Smooth muscle cell (in vitro differentiated cells): Measurements from ENCODE around the gene TWNK. TPM values are rescaled to one million over a fixed set of nuclear protein-coding genes. Genes with fewer than 3 reads are reported as not detected.

Experiments used
- DNase-seq: peaks from one replicate; lab custom pipeline; 2025; ENCODE audit not compliant: unreplicated experiment; lab: John Stamatoyannopoulos, UW
- H2AFZ ChIP-seq: fragments of 200-600 bp; sonication (generic); 2 replicates; pipeline ENCODE4 v1.6.0; 2016; ENCODE audit warnings: antibody characterized with exemption, low read depth, mild to moderate bottlenecking
- H3F3A ChIP-seq: fragments of 200-600 bp; sonication (generic); 2 replicates; pipeline ENCODE4 v1.6.0; 2017; ENCODE audit warnings: antibody characterized with exemption, low read depth
- H3K27ac ChIP-seq: fragments of 200-600 bp; sonication (generic); 2 replicates; pipeline ENCODE4 v1.5.1; 2016; ENCODE audit warnings: low read depth, mild to moderate bottlenecking
- H3K27me3 ChIP-seq: fragments of 200-600 bp; sonication (generic); 2 replicates; pipeline ENCODE4 v1.6.1; 2016; ENCODE audit warnings: low read depth, mild to moderate bottlenecking
- H3K36me3 ChIP-seq: fragments of 200-600 bp; sonication (generic); 2 replicates; pipeline ENCODE4 v1.5.1; 2016; ENCODE audit warnings: low read depth
- H3K4me1 ChIP-seq: fragments of 200-600 bp; sonication (generic); 2 replicates; pipeline ENCODE4 v1.5.1; 2016; ENCODE audit warnings: low read depth
- H3K4me2 ChIP-seq: fragments of 200-600 bp; sonication (generic); 2 replicates; pipeline ENCODE4 v1.6.0; 2016; ENCODE audit warnings: mild to moderate bottlenecking
- H3K4me3 ChIP-seq: fragments of 200-600 bp; sonication (generic); 2 replicates; pipeline ENCODE4 v1.5.1; 2016; ENCODE audit warnings: mild to moderate bottlenecking
- H3K79me2 ChIP-seq: fragments of 200-600 bp; sonication (generic); 2 replicates; pipeline ENCODE4 v1.6.0; 2016; ENCODE audit warnings: low read depth, mild to moderate bottlenecking
- H3K9ac ChIP-seq: fragments of 200-600 bp; sonication (generic); 2 replicates; pipeline ENCODE4 v1.6.0; 2016; ENCODE audit warnings: low read depth
- H3K9me3 ChIP-seq: fragments of 200-600 bp; sonication (generic); replicated peaks from 2 replicates; pipeline ENCODE4 v1.5.1; 2016; ENCODE audit warnings: low read depth
- H4K20me1 ChIP-seq: fragments of 200-600 bp; sonication (generic); 2 replicates; pipeline ENCODE4 v1.6.0; 2016; ENCODE audit warnings: low read depth
- WGBS: methylation state at CpG from one replicate; pipeline ENCODE4 v1.1.7; 2016; ENCODE audit warnings: low lambda C conversion rate; 5-methylcytosine and 5-hydroxymethylcytosine counted together
- polyA plus RNA-seq: library from polyadenylated mRNA; unstranded; fragments of >200 nt; fragmentation: Nextera tagmentation; extraction: Ambion mirVana; gene quantifications from 2 replicates; pipeline ENCODE4 v1.2.1, GENCODE V29; 2016
- total RNA-seq: library from RNA; depleted of rRNA; stranded (reverse); fragments of >200 nt; gene quantifications from 2 replicates; pipeline ENCODE4 v1.2.3, GENCODE V29; 2014
- TF ChIP-seq, protein P1 (sequence below): fragments of 200-600 bp; sonication (generic); IDR thresholded peaks from 2 replicates; pipeline ENCODE4 v1.5.1; 2017; ENCODE audit warnings: borderline replicate concordance, mild to moderate bottlenecking, antibody characterized with exemption; ENCODE audit not compliant: insufficient read depth, poor library complexity, severe bottlenecking

TWNK gene
- total and polyA plus RNA-seq, 2 experiments from 2014 or later: 2.0 to 2.5 TPM

DNA sequence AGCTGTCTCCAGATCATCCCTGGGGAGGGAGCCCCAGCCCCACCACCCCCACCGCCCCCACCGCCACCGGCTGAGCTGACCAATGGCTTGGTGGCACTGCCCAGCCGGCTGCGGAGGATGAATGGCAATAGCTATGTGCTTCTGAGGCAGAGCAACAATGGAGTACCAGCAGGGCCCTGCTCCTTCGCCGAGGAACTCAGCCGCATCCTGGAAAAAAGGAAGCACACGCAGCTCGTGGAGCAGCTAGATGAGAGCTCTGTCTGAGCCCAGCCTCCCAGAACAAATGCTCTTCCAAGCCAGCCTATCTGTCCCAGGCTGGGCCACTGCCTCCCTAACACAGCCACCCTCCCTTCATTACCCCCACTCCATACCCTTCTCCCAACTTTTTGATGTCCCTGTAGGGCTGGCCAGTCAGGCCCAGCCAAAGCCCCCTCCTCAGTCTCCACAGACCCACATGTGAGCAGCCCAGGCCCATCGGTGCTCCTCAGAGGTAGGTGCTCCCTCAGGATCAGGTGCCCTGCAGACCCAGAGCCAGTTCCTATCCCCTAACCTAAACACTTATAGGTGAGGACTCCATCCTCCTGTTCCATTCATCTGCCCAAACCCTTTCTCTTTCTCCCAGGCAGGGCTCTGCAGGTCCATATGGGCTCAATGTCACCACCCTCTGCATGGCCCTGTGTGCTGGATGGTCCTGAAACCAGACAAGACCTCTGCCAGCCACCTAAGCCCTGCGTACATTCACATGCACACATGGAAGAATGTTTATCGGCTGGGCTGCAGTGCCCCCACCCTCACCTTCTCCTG lies 3.3 kb upstream of the TWNK start:
- no peak overlapping the region for H3K4me3 ChIP-seq
- no peak overlapping the region for H3K9ac ChIP-seq
- no peak overlapping the region for H3K4me2 ChIP-seq
- H3F3A ChIP-seq: no peaks in the 10 kb centered on the region
- peaks cover 9% of the 10 kb centered on the region for H3K4me1 ChIP-seq
- no peaks in the 10 kb centered on the region for H4K20me1 ChIP-seq
- H3K9me3 ChIP-seq: no peaks in the 10 kb centered on the region
- H3K79me2 ChIP-seq: peaks cover 18% of the 10 kb centered on the region
- TF ChIP-seq, protein P1, sequence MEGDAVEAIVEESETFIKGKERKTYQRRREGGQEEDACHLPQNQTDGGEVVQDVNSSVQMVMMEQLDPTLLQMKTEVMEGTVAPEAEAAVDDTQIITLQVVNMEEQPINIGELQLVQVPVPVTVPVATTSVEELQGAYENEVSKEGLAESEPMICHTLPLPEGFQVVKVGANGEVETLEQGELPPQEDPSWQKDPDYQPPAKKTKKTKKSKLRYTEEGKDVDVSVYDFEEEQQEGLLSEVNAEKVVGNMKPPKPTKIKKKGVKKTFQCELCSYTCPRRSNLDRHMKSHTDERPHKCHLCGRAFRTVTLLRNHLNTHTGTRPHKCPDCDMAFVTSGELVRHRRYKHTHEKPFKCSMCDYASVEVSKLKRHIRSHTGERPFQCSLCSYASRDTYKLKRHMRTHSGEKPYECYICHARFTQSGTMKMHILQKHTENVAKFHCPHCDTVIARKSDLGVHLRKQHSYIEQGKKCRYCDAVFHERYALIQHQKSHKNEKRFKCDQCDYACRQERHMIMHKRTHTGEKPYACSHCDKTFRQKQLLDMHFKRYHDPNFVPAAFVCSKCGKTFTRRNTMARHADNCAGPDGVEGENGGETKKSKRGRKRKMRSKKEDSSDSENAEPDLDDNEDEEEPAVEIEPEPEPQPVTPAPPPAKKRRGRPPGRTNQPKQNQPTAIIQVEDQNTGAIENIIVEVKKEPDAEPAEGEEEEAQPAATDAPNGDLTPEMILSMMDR: no peak
- no peak overlapping the region for H3K27ac ChIP-seq
- DNase-seq: no peak
- 93% methylated on average over 7 of the region's 13 CpGs for whole genome bisulfite sequencing
- no peak overlapping the region for H2AFZ ChIP-seq
- H3K36me3 ChIP-seq: no peaks in the 10 kb centered on the region
- H3K27me3 ChIP-seq: no peaks in the 10 kb centered on the region

DNA sequence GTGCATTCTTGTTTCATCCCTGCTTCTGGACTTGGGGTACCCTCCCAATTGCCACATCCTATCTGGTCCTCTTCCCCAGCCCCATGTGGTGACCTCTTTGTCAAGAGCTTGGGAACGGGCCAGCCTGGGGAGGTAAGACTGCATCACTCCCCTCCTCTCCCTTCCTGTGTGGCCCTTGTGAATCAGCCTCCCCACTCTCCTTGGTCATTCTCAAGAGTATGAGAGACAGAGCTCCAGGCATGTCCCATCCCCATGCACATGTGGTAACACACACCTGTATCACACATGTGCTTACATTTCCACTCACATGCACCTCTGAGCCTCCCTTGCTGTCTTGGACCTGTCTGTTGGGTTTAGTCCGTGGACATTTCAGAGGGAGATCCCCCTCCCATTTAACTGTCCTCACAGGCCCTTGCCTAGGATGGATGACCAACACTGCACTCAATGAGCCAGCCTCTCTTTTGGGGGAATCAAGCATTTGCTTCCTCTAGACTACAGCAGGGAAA lies 2.6 kb upstream of the TWNK start:
- Histone ChIP-seq H3K27me3 (no peaks in the 10 kb centered on the region), H3K36me3 (no peaks in the 10 kb centered on the region), H3F3A (no peaks in the 10 kb centered on the region), H3K79me2 (peaks cover 25% of the 10 kb centered on the region), H2AFZ (no peak overlapping the region), H3K9ac (no peak overlapping the region), H3K4me2 (no peak overlapping the region), H3K4me3 (no peak overlapping the region), H4K20me1 (no peaks in the 10 kb centered on the region), H3K4me1 (peaks cover 9% of the 10 kb centered on the region), H3K27ac (no peak overlapping the region), H3K9me3 (no peaks in the 10 kb centered on the region)
- no peak for DNase-seq
- TF ChIP-seq, protein P1: no peak
- WGBS: 100% methylated on average over 2 of the region's 2 CpGs

DNA sequence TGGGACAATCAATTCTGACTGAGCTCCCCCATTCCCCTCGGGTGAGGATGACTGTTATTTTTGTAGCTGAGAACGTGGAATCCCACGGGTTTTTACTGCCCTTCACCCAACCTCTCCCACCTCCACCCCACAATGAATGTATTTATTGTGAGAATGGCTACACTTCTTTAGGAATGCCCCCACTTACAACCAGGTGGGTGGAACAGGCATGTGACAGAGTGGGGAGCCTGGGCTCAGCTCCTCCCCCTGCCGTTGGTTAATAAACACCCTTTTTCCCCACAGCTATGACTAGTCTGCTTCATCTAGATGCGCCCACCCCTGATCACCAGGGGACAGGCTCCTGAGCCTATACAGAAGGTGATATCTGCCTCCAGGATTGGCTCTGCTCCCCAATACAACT lies 2.0 kb upstream of the TWNK start:
- Histone ChIP-seq H3K27ac (no peak overlapping the region), H3K9me3 (no peaks in the 10 kb centered on the region), H3K4me1 (peaks cover 9% of the 10 kb centered on the region), H3K9ac (no peak overlapping the region), H4K20me1 (no peaks in the 10 kb centered on the region), H3K27me3 (no peaks in the 10 kb centered on the region), H3K4me3 (no peak overlapping the region), H2AFZ (no peak overlapping the region), H3F3A (no peaks in the 10 kb centered on the region), H3K79me2 (peaks cover 29% of the 10 kb centered on the region), H3K4me2 (no peak overlapping the region), H3K36me3 (no peaks in the 10 kb centered on the region)
- 86% methylated on average over 5 of the region's 5 CpGs for WGBS
- TF ChIP-seq, protein P1: no peak
- DNase-seq: no peak

DNA sequence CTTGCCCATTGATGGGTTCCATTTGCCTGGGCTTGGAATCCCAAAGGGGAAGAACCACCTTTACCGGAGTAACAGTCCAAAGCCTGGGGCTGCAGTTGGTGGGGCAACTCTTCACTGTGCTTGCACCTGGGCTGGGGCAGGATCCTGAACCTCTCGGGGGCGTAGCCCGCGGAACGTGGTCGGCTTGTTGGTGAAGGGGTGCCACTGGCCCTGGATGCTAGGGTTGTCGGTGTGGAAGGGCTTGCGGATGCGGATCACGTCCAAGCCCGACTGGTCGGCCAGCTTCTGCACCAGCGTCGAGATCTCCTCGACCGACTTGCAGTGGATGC lies 756 bp upstream of the TWNK start:
- Histone ChIP-seq H3K27me3 (no peaks in the 10 kb centered on the region), H3K4me2 (peak overlapping the region; percentile 96), H3K27ac (no peak overlapping the region), H3K79me2 (peaks cover 29% of the 10 kb centered on the region), H3K4me3 (peak overlapping the region; percentile 88), H3K4me1 (peaks cover 9% of the 10 kb centered on the region), H2AFZ (peak overlapping the region; percentile 99), H3F3A (no peaks in the 10 kb centered on the region), H4K20me1 (no peaks in the 10 kb centered on the region), H3K36me3 (no peaks in the 10 kb centered on the region), H3K9me3 (no peaks in the 10 kb centered on the region), H3K9ac (peak overlapping the region; percentile 60)
- no peak for DNase-seq
- WGBS: 22% methylated on average over 17 of the region's 17 CpGs
- TF ChIP-seq, protein P1: no peak
